Esophagus squamous epithelium (tissue), 4 donors: Measurements from ENCODE around the gene CHD1L.

Experiments used
- POLR2A ChIP-seq, 4 donors: fragments of 450-650 bp; IDR thresholded peaks; one replicate each; pipeline ENCODE4 v1.6.1; 2017; ENCODE audit warnings: antibody characterized with exemption in 4 of 4, mild to moderate bottlenecking in 4 of 4, moderate library complexity in 3 of 4
- TF ChIP-seq, protein P1 (sequence below), 6 experiments: fragments of 450-650 bp in 4 of 6; fragments of 200-600 bp in 2 of 6; sonication (generic) in 2 of 6; IDR thresholded peaks; one replicate each; pipeline ENCODE4 v1.5.1; 2016 to 2019; ENCODE audit warnings: antibody characterized with exemption in 6 of 6, mild to moderate bottlenecking in 4 of 6, moderate library complexity in 4 of 6

GRCh38 chr1:147247656-147248238, 5.3 kb downstream of the CHD1L start:
- TF ChIP-seq POLR2A (IDR thresholded peaks at IDR 0.05), result no peak
- TF ChIP-seq, protein P1, sequence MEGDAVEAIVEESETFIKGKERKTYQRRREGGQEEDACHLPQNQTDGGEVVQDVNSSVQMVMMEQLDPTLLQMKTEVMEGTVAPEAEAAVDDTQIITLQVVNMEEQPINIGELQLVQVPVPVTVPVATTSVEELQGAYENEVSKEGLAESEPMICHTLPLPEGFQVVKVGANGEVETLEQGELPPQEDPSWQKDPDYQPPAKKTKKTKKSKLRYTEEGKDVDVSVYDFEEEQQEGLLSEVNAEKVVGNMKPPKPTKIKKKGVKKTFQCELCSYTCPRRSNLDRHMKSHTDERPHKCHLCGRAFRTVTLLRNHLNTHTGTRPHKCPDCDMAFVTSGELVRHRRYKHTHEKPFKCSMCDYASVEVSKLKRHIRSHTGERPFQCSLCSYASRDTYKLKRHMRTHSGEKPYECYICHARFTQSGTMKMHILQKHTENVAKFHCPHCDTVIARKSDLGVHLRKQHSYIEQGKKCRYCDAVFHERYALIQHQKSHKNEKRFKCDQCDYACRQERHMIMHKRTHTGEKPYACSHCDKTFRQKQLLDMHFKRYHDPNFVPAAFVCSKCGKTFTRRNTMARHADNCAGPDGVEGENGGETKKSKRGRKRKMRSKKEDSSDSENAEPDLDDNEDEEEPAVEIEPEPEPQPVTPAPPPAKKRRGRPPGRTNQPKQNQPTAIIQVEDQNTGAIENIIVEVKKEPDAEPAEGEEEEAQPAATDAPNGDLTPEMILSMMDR (IDR thresholded peaks at IDR 0.05), result no peak
